Ishikawa (cell line): ENCODE results near the gene NPC1.

ENCODE experiments used
- CREB1 ChIP-seq: IDR thresholded peaks from 2 replicates; pipeline ENCODE4 v1.6.1; 2012; ENCODE audit warnings: low read depth
- EGR1 ChIP-seq: IDR thresholded peaks from 2 replicates; pipeline ENCODE4 v1.6.1; 2012
- EP300 ChIP-seq: IDR thresholded peaks from 2 replicates; pipeline ENCODE4 v1.6.1; 2012; ENCODE audit warnings: borderline replicate concordance
- FOXM1 ChIP-seq: IDR thresholded peaks from 2 replicates; pipeline ENCODE4 v1.6.1; 2012; ENCODE audit warnings: low read depth, borderline replicate concordance
- NFIC ChIP-seq: IDR thresholded peaks from 2 replicates; pipeline ENCODE4 v1.6.1; 2012
- RAD21 ChIP-seq: IDR thresholded peaks from 2 replicates; pipeline ENCODE4 v1.6.1; 2012; ENCODE audit warnings: low read depth
- TAF1 ChIP-seq: IDR thresholded peaks from 2 replicates; pipeline ENCODE4 v1.6.1; 2012; ENCODE audit warnings: low read depth, mild to moderate bottlenecking
- TEAD4 ChIP-seq: IDR thresholded peaks from 2 replicates; pipeline ENCODE4 v1.6.1; 2012
- TF ChIP-seq, protein P1 (sequence below): IDR thresholded peaks from 2 replicates; pipeline ENCODE4 v1.6.1; 2012
- TF ChIP-seq, protein P2 (sequence below): IDR thresholded peaks from 2 replicates; pipeline ENCODE4 v1.6.1; 2012; ENCODE audit warnings: low read depth, mild to moderate bottlenecking
- TF ChIP-seq, protein P3 (sequence below): IDR thresholded peaks from 2 replicates; pipeline ENCODE4 v1.6.1; 2012

DNA sequence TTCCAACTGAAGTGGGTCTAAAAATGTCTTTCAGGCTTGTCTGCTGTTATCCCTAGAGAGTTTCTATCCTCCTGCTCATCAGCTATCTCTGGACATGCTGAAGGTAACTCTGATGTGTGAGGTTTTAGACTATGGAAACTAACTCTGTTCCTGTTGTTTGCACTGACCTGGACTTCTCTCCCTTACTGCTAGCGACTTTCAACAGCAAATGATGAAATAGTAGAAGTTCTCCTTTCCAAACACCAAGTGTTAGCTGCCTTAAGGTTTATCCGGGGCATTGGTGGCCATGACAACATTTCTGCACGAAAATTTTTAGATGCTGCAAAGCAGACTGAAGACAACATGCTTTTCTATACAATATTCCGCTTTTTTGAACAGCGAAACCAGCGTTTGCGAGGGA is 56.1 kb downstream of the NPC1 start:
- TF ChIP-seq, protein P1, sequence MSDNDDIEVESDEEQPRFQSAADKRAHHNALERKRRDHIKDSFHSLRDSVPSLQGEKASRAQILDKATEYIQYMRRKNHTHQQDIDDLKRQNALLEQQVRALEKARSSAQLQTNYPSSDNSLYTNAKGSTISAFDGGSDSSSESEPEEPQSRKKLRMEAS, result no peak
- TF ChIP-seq, protein P2, sequence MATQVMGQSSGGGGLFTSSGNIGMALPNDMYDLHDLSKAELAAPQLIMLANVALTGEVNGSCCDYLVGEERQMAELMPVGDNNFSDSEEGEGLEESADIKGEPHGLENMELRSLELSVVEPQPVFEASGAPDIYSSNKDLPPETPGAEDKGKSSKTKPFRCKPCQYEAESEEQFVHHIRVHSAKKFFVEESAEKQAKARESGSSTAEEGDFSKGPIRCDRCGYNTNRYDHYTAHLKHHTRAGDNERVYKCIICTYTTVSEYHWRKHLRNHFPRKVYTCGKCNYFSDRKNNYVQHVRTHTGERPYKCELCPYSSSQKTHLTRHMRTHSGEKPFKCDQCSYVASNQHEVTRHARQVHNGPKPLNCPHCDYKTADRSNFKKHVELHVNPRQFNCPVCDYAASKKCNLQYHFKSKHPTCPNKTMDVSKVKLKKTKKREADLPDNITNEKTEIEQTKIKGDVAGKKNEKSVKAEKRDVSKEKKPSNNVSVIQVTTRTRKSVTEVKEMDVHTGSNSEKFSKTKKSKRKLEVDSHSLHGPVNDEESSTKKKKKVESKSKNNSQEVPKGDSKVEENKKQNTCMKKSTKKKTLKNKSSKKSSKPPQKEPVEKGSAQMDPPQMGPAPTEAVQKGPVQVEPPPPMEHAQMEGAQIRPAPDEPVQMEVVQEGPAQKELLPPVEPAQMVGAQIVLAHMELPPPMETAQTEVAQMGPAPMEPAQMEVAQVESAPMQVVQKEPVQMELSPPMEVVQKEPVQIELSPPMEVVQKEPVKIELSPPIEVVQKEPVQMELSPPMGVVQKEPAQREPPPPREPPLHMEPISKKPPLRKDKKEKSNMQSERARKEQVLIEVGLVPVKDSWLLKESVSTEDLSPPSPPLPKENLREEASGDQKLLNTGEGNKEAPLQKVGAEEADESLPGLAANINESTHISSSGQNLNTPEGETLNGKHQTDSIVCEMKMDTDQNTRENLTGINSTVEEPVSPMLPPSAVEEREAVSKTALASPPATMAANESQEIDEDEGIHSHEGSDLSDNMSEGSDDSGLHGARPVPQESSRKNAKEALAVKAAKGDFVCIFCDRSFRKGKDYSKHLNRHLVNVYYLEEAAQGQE, result no peak
- TF ChIP-seq, protein P3, sequence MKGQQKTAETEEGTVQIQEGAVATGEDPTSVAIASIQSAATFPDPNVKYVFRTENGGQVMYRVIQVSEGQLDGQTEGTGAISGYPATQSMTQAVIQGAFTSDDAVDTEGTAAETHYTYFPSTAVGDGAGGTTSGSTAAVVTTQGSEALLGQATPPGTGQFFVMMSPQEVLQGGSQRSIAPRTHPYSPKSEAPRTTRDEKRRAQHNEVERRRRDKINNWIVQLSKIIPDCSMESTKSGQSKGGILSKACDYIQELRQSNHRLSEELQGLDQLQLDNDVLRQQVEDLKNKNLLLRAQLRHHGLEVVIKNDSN, result no peak
- TF ChIP-seq CREB1, result no peak
- no peak for TF ChIP-seq NFIC
- TF ChIP-seq EGR1, result no peak
- TF ChIP-seq EP300, result no peak
- TF ChIP-seq TEAD4, result no peak
- no peak for TF ChIP-seq TAF1
- no peak for TF ChIP-seq RAD21
- TF ChIP-seq FOXM1, result no peak
